ENCODE measurements around the gene DLX2.
"Not testable (repeated sequence)": the region's sequence is repeated elsewhere in the genome, so short reads cannot be mapped to it uniquely, and the experiment has no call there.

DNA sequence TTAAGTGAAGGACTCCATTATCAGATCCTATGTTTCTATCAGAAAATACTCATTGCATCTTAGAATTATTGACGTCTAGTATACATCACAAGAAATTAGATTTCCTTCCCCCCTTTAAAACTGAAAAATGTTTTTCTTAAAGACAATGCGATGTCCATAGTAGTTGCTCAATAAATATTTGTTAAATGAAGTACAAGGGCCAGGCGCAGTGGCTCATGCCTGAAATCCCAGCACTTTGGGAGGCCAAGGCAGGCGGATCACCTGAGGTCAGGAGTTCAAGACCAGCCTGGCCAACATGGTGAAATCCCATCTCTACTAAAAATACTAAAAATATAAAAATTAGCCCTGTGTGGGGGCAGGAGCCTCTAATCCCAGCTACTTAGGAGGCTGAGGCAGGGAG lies 34.8 kb downstream of the DLX2 start:
- TF ChIP-seq, protein P1, sequence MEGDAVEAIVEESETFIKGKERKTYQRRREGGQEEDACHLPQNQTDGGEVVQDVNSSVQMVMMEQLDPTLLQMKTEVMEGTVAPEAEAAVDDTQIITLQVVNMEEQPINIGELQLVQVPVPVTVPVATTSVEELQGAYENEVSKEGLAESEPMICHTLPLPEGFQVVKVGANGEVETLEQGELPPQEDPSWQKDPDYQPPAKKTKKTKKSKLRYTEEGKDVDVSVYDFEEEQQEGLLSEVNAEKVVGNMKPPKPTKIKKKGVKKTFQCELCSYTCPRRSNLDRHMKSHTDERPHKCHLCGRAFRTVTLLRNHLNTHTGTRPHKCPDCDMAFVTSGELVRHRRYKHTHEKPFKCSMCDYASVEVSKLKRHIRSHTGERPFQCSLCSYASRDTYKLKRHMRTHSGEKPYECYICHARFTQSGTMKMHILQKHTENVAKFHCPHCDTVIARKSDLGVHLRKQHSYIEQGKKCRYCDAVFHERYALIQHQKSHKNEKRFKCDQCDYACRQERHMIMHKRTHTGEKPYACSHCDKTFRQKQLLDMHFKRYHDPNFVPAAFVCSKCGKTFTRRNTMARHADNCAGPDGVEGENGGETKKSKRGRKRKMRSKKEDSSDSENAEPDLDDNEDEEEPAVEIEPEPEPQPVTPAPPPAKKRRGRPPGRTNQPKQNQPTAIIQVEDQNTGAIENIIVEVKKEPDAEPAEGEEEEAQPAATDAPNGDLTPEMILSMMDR (IDR thresholded peaks at IDR 0.05), result not testable (repeated sequence)
- not testable (repeated sequence) for TF ChIP-seq POLR2A (IDR thresholded peaks at IDR 0.05)

Measured in Peyer's patch (tissue), 4 donors.